Measurements from ENCODE around the gene LARGE1. TPM values are rescaled to one million over a fixed set of nuclear protein-coding genes. Genes with fewer than 3 reads are reported as not detected.

Gene LARGE1
- total RNA-seq, 2 donors from 2014 or later = 80.5 to 101 TPM

DNA sequence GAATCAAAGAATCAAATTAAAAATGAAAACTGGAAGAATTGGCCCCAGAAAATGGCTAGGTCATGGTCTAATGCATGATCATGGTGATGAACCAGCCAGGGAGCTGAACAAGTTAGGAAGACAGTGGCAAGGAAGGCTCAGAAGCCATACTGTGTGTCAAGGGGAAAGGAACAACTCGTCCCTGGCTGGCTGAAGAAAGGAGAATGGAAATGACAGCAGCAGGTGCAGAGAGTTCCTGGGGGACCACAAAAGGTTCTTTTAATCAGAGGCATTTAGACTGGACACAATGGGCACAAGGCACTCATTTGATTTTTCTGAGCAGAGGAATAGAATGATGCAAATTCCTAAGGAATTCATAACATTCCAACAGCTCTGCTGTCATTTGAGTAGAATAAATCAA lies 209.9 kb downstream of the LARGE1 start:
- Histone ChIP-seq H3K36me3 (no peaks in the 10 kb centered on the region), H3K4me1 (no peaks in the 10 kb centered on the region), H3K27ac (no peak overlapping the region), H3K9me3 (peaks cover 0 to 6% of the 10 kb centered on the region in 2 donors), H3K4me3 (no peak overlapping the region), H3K27me3 (no peaks in the 10 kb centered on the region)
- TF ChIP-seq CTCF (IDR thresholded peaks at IDR 0.05) = no peak
- DNase-seq (ENCODE audit: low spot score) = no peak

DNA sequence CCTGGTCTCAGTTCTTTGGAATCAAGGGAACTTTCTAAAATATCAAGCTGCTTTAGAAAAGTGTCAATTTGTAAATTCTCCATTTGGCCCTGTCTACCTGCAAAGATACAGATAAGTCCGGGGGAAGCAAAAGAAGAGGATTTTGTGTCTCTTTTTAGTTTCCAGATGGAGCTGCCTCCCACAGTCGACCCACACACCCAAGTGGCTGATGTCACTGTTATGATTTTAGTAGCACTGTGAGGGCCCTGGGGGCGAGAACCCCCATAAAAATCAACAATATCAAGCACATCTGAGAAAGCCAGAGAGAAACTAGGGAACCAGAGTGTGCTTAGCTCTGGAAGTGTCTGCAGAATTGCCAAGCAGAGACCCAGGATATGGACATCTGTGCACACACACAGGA lies 212.7 kb downstream of the LARGE1 start:
- H3K9me3 ChIP-seq = peaks cover 0 to 6% of the 10 kb centered on the region in 2 donors
- H3K27me3 ChIP-seq = no peaks in the 10 kb centered on the region
- H3K36me3 ChIP-seq = no peaks in the 10 kb centered on the region
- no peaks in the 10 kb centered on the region for H3K4me1 ChIP-seq
- H3K4me3 ChIP-seq = no peak overlapping the region
- no peak for TF ChIP-seq CTCF (IDR thresholded peaks at IDR 0.05)
- no peak overlapping the region for H3K27ac ChIP-seq
- DNase-seq (ENCODE audit: low spot score) = no peak

DNA sequence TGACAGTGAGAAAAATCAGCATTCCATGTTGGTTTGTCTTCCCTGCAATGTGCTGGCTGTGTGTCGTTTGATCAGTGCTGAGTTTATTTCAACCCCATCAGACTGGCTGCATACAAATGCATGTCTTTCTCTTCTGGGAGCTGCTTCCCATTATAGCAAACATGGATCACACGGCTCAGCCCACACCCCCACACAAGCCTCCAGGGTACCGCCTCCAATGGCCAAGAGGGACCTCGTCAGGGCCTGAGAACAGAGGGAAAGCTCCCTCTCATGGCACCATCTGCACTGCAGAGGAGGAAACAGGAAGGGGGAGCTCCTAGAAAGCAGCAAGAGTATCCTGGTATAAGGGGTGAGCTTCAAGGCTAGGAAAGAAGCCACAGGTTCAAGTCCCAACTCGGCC lies 214.2 kb downstream of the LARGE1 start:
- Histone ChIP-seq H3K4me1 (no peaks in the 10 kb centered on the region), H3K27me3 (no peaks in the 10 kb centered on the region), H3K36me3 (peaks cover under 1% of the 10 kb centered on the region), H3K4me3 (no peak overlapping the region), H3K9me3 (peaks cover 0 to 6% of the 10 kb centered on the region in 2 donors), H3K27ac (no peak overlapping the region)
- no peak for TF ChIP-seq CTCF (IDR thresholded peaks at IDR 0.05)
- DNase-seq (ENCODE audit: low spot score) = no peak

DNA sequence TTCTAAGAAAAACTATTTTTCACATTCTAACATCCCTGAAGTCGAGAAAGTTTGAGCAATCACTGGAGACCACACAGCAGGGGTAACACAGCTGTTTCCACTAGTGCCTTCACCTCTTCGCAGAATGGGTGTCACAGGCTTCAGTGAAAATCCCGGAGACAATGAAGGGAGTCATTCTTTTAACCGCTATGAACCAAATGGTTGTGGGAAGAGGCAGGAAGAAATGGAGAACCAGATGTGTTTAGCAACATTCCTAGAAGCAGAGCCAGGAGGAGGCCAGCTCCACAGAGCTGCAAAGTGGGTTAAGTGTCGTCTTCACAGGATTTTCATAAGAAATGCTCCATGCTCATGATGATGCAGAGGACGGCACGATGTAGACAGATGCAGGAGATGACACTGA lies 221.1 kb downstream of the LARGE1 start:
- Histone ChIP-seq H3K9me3 (peaks cover 0 to 6% of the 10 kb centered on the region in 2 donors), H3K4me1 (no peaks in the 10 kb centered on the region), H3K36me3 (peaks cover 11% of the 10 kb centered on the region), H3K27me3 (no peaks in the 10 kb centered on the region), H3K4me3 (no peak overlapping the region), H3K27ac (no peak overlapping the region)
- DNase-seq (ENCODE audit: low spot score) = no peak
- no peak for TF ChIP-seq CTCF (IDR thresholded peaks at IDR 0.05)

DNA sequence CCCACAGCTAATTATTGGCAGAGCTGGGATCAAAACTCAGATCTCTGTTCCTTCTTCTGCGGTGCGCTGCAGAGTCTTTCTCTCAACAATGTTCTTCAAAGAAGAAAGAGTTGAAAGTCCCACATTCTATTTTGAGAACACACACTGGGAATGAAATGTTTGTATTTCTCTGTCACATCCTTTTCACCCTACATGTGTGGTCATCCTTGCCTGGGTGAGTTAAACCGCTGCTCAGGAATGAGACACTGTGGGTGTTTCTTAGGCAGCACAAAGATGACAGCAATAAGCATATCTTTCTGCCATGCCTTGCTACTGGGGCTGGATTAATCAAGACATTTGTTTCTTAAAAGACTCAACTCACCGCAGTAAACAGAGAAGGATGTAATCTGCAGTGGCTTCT lies 222.6 kb downstream of the LARGE1 start:
- H3K9me3 ChIP-seq = no peaks in the 10 kb centered on the region
- TF ChIP-seq CTCF (IDR thresholded peaks at IDR 0.05) = no peak
- no peaks in the 10 kb centered on the region for H3K27me3 ChIP-seq
- peaks cover 11% of the 10 kb centered on the region for H3K36me3 ChIP-seq
- no peak overlapping the region for H3K4me3 ChIP-seq
- no peak for DNase-seq (ENCODE audit: low spot score)
- H3K27ac ChIP-seq = no peak overlapping the region
- H3K4me1 ChIP-seq = no peaks in the 10 kb centered on the region

DNA sequence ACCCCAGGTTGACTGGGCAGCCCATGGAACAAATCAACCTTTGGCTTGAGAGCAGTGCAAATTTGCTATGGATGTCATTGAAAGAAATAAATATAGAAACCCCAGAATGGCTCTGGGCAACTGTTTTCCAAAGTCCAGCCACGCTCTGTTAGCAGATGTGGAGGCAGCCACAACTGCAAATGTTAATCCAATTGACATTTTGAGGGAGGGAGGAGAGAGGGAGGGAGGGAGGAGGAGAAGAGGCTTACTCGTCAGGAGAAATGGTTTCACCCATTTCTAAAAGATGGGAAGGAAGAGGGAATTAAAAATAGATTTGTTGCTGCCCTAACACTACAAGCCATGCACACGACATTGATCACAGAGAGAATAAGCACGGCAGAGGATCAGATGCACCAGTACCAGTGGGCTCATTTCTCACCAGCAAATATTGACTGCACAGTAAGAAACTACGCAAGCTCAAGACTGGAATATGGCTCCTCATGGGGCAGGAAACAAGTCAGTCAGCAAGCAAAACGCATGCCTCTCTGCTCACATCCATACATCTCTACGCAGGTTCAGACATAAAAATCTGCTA lies 229.1 kb downstream of the LARGE1 start:
- Histone ChIP-seq H3K36me3 (no peaks in the 10 kb centered on the region), H3K27ac (no peak overlapping the region), H3K4me3 (no peak overlapping the region), H3K27me3 (no peaks in the 10 kb centered on the region), H3K9me3 (no peaks in the 10 kb centered on the region), H3K4me1 (peaks cover 0 to 9% of the 10 kb centered on the region in 2 donors)
- no peak for DNase-seq (ENCODE audit: low spot score)
- no peak for TF ChIP-seq CTCF (IDR thresholded peaks at IDR 0.05)

Measured in right atrium auricular region (tissue), 2 donors.